PFSK-1 (cell line): ENCODE data around the gene PHACTR3.

Experiments used
- FOXP2 ChIP-seq: optimal IDR thresholded peaks from 2 replicates; pipeline ENCODE3; 2011; ENCODE audit warnings: borderline replicate concordance, control low read depth, inconsistent platforms; ENCODE audit not compliant: insufficient read depth; ENCODE audit errors: extremely low read length, extremely low read depth
- POLR2AphosphoS5 ChIP-seq: IDR thresholded peaks from 2 replicates; pipeline ENCODE4 v1.6.1; 2012; ENCODE audit warnings: low read depth, mild to moderate bottlenecking, control low read depth, low read length, moderate library complexity
- REST ChIP-seq, 2 experiments: IDR thresholded peaks; 2 replicates each; pipeline versions ENCODE4 v1.6.1 to v1.8.0; 2011 to 2012; ENCODE audit warnings: low read depth in 2 of 2, low read length in 2 of 2, control low read depth in 1 of 2, inconsistent platforms in 1 of 2, mild to moderate bottlenecking in 1 of 2, moderate library complexity in 1 of 2; ENCODE audit not compliant: insufficient read depth in 1 of 2
- SIN3A ChIP-seq: IDR thresholded peaks from 2 replicates; pipeline ENCODE4 v1.6.1; 2012; ENCODE audit warnings: mild to moderate bottlenecking, low read length, moderate library complexity, borderline replicate concordance; ENCODE audit not compliant: insufficient read depth
- TAF1 ChIP-seq: IDR thresholded peaks from 2 replicates; pipeline ENCODE4 v1.6.1; 2012; ENCODE audit warnings: low read length, control low read depth, borderline replicate concordance; ENCODE audit not compliant: insufficient read depth

GRCh38 chr20:59737816-59738215 lies 133.5 kb downstream of the PHACTR3 start:
- TF ChIP-seq POLR2AphosphoS5 (no peak), SIN3A (no peak), TAF1 (no peak), REST (IDR thresholded peaks at IDR 0.05; ENCODE audit: insufficient read depth in 1 of 2, low read depth in 2 of 2, low read length in 2 of 2) (no peak), FOXP2 (no peak)
